Astrocyte of the spinal cord (primary cell): ENCODE measurements around the gene MITF.

Experiments
- DNase-seq: peaks from one replicate; pipeline ENCODE4 v3.0.0; 2011; ENCODE audit warnings: low read depth, low spot score
- H3K4me3 ChIP-seq: 2 replicates; pipeline ENCODE4 v1.5.1; 2011; ENCODE audit warnings: low read depth, mild to moderate bottlenecking, low read length, moderate library complexity
- in situ Hi-C: cut with HindIII; loops from 2 replicates; pipeline ENCODE4 v1.10.0; 2017; ENCODE audit warnings: low sequenced_read_pairs
- TF ChIP-seq, protein P1 (sequence below): IDR thresholded peaks from 2 replicates; pipeline ENCODE4 v1.5.1; 2012; ENCODE audit warnings: low read depth, mild to moderate bottlenecking, low read length, inconsistent platforms

Gene MITF, protein sequence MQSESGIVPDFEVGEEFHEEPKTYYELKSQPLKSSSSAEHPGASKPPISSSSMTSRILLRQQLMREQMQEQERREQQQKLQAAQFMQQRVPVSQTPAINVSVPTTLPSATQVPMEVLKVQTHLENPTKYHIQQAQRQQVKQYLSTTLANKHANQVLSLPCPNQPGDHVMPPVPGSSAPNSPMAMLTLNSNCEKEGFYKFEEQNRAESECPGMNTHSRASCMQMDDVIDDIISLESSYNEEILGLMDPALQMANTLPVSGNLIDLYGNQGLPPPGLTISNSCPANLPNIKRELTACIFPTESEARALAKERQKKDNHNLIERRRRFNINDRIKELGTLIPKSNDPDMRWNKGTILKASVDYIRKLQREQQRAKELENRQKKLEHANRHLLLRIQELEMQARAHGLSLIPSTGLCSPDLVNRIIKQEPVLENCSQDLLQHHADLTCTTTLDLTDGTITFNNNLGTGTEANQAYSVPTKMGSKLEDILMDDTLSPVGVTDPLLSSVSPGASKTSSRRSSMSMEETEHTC

DNA sequence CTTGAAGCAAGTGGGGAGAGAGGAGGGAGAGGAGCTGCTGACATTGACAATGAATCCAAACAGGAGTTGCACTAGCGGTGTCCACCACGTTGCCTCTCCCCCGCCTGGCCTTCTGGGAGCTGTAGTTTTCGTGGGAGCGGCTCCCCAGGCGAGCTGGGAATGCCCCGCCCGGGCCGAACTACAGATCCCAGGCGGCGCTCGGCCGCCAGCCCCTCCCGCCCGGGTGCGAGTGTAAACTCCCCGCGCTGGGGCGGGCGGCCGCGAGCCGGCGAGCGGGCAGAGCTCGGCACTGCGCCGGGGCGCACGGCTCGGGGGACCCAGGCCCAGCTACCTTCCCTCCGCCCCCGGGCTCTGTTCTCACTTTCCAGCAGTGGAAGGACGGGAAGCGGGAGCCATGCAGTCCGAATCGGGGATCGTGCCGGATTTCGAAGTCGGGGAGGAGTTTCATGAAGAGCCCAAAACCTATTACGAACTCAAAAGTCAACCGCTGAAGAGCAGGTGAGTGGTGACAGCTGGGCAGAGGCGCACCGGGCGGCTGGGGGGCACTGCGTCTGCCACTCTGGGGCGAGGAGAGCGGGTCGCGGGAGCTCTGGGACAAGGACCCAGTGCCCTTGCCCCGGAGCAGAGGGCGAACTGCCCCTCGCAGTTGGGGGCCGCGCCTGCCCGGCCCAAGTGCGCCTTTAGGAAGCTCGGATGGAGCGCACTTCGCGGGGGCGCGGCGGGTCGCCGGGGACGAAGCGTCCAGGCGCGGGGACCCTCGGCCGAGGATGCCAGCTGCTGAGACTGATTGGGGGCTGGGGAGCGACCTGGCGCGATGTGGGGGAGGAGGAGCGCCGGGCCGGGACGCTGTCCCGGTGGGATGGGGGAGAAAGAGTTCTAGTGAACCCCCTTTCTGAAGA is at the start of gene MITF:
MITF (plus strand) TSS at position 261 of the 899 bp plus-strand sequence; CDS start at position 395, 134 bp downstream.
- TF ChIP-seq, protein P1, sequence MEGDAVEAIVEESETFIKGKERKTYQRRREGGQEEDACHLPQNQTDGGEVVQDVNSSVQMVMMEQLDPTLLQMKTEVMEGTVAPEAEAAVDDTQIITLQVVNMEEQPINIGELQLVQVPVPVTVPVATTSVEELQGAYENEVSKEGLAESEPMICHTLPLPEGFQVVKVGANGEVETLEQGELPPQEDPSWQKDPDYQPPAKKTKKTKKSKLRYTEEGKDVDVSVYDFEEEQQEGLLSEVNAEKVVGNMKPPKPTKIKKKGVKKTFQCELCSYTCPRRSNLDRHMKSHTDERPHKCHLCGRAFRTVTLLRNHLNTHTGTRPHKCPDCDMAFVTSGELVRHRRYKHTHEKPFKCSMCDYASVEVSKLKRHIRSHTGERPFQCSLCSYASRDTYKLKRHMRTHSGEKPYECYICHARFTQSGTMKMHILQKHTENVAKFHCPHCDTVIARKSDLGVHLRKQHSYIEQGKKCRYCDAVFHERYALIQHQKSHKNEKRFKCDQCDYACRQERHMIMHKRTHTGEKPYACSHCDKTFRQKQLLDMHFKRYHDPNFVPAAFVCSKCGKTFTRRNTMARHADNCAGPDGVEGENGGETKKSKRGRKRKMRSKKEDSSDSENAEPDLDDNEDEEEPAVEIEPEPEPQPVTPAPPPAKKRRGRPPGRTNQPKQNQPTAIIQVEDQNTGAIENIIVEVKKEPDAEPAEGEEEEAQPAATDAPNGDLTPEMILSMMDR: no peak
- H3K4me3 ChIP-seq: peak within 1 kb of the TSS; percentile 85
- in situ Hi-C loops: no loop called here
- DNase-seq: peak; percentile 92

DNA sequence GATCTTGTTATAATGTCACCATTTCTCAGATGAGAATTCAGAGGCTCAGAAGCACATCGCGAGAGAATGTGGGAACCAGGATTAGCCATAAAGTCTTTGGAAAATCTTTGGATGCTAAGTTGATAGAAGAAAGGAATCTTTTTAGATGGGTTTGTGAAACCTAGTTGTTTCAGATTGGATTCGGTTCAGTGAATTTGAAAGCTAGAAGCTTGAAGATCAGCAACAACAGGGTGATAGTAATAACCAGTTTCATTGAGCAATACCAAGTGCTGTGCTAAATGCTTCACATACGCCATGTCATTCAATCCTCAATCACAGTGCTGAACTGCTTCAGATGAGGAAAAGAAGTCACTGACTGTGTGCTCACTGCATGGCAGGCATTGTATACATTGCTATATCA is 47.4 kb upstream of the MITF start:
- DNase-seq: no peak
- in situ Hi-C loops: no loop called here
- TF ChIP-seq, protein P1: no peak
- H3K4me3 ChIP-seq: no peak overlapping the region

DNA sequence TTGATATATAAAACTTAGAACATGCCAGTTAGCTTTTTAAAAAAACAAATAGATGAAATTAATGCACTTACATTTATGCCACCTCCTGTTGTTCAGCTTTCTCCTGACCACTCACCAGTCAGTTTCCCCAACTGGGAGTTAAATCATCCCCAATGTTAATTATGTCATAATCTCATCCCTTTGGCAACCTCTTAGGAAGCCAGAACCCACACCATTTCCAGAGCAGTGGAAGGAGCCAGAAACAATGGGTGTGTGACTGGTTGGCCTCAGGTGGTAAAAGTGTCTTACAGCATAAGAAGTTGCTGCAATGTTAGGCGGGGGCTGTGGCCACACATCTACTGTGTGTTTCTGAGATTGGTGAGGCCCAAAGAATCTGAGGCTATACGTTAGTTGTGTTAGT is 46.5 kb upstream of the MITF start:
- no peak for DNase-seq
- H3K4me3 ChIP-seq: no peak overlapping the region
- TF ChIP-seq, protein P1: no peak
- in situ Hi-C loops: no loop called here

DNA sequence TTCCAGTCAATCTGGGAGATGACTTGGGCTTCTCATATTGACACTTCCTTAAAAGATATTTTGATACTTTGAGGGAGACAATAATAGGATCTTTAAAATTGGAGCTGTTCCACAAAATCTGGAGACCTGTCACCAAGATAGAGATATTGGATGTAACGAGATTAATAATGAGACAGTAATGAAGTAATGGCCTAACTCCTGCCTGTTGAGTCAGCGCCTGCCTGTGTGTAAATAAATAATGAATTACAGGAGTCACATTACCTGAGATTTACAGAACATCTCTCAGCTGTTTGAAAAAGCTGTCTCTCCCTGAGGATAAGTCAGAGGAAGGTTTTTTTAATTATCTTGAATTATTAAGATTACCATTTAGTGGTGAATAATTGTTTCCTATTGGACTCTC is 43.8 kb upstream of the MITF start:
- in situ Hi-C loops: no loop called here
- TF ChIP-seq, protein P1: no peak
- no peak for DNase-seq
- H3K4me3 ChIP-seq: no peak overlapping the region

DNA sequence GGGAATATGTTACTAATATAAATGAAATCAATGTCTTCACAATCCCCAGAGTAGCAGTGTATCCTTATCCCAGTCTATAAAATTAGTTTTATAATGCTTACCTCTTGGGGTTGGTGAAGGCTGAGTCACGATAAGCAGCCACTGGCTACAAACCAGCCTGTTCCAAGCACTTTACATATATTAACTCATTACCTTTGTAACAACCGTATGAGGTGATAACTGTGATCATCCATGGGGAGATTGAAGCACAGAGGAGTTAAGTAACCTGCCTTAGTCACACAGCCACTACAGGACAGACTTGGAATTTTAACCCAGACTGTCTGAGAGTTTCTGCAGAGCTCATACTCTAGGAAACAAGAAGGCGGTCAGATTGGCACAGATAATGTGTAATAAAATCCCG is 43.3 kb upstream of the MITF start:
- no peak for DNase-seq
- no peak overlapping the region for H3K4me3 ChIP-seq
- TF ChIP-seq, protein P1: no peak
- in situ Hi-C loops: no loop called here

DNA sequence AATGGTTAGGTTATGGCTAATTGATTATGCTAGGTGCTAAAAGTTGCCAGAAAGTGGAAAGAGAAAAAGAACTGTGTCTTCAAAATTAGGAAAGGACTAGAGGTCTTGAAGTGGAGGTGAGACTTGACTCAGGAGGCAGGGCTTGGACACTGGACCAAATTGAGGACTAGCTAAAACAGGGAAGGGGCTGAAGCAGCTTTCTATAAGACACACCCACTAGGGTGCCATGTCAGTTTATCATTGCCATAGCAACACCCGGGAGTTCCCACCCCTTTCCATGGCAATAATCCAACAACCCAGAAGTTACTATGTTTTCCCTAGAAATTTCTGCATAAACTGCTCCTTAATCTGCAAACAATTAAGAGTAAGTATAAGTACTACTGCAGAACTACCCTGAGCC is 42.9 kb upstream of the MITF start:
- in situ Hi-C loops: no loop called here
- DNase-seq: no peak
- TF ChIP-seq, protein P1: no peak
- H3K4me3 ChIP-seq: no peak overlapping the region
